ENCODE data around the gene VOPP1.

- TF ChIP-seq CTCF (IDR thresholded peaks at IDR 0.05; ENCODE audit: low read length) (peak; percentile 90), EZH2 (optimal IDR thresholded peaks at IDR 0.05; ENCODE audit: low read depth, low read length) (no peak), EZH2phosphoT487 (IDR thresholded peaks at IDR 0.05; ENCODE audit: low read length) (no peak)
Observed at GRCh38 chr7:55593515-55594318, 21.4 kb upstream of the VOPP1 start.
